HuH-7.5 (cell line): ENCODE results near the gene CNPY2.
"Not testable (repeated sequence)": the region's sequence is repeated elsewhere in the genome, so short reads cannot be mapped to it uniquely, and the experiment has no call there.

Source experiments
- DNase-seq: peaks from one replicate; pipeline ENCODE4 v3.0.0; 2011; ENCODE audit warnings: low spot score

CNPY2 gene

GRCh38 chr12:56315622-56316473 lies at the start of gene CNPY2:
TSS of gene CNPY2 (minus strand) at chr12:56315988. CDS start at chr12:56315217, 771 bp downstream.
- DNase-seq = peak; percentile 91

GRCh38 chr12:56362130-56363059 lies 46.6 kb upstream of the CNPY2 start, which contains the start of gene APOF:
TSS of gene APOF (minus strand) at chr12:56362857. CDS start at chr12:56362745, 112 bp downstream.
- no peak for DNase-seq

- DNase-seq = no peak
Measured at GRCh38 chr12:56361487-56362129, 45.8 kb upstream of the CNPY2 start.

- DNase-seq = peak; percentile 90
Measured at GRCh38 chr12:56359851-56360767, 44.3 kb upstream of the CNPY2 start, which contains the start of gene STAT2. TSS of gene STAT2 (minus strand) at chr12:56360107. CDS start at chr12:56356571, 3,536 bp downstream.

- DNase-seq = no peak
Measured at GRCh38 chr12:56358836-56359532, 43.2 kb upstream of the CNPY2 start.

- no peak for DNase-seq
Measured at GRCh38 chr12:56351325-56351724, 35.5 kb upstream of the CNPY2 start.

- no peak for DNase-seq
Measured at GRCh38 chr12:56350662-56351061, 34.9 kb upstream of the CNPY2 start.

- no peak for DNase-seq
Measured at GRCh38 chr12:56348776-56349175, 33.0 kb upstream of the CNPY2 start.

GRCh38 chr12:56347255-56347654 lies 31.5 kb upstream of the CNPY2 start:
- DNase-seq = not testable (repeated sequence)

GRCh38 chr12:56346675-56347074 lies 30.9 kb upstream of the CNPY2 start:
- no peak for DNase-seq

- not testable (repeated sequence) for DNase-seq
Measured at GRCh38 chr12:56342290-56342689, 26.5 kb upstream of the CNPY2 start.

- DNase-seq = no peak
Measured at GRCh38 chr12:56341616-56342015, 25.8 kb upstream of the CNPY2 start.

GRCh38 chr12:56339158-56339422 lies 23.3 kb upstream of the CNPY2 start:
- DNase-seq = no peak

- no peak for DNase-seq
Measured at GRCh38 chr12:56338308-56339157, 22.7 kb upstream of the CNPY2 start, which contains the start of gene IL23A. TSS of gene IL23A (plus strand) at chr12:56338884. CDS start at chr12:56339045, 161 bp downstream.

- DNase-seq = no peak
Measured at GRCh38 chr12:56337753-56338251, 22.0 kb upstream of the CNPY2 start.

- no peak for DNase-seq
Measured at GRCh38 chr12:56336361-56337167, 20.8 kb upstream of the CNPY2 start.

- DNase-seq = not testable (repeated sequence)
Measured at GRCh38 chr12:56335527-56335926, 19.7 kb upstream of the CNPY2 start.

GRCh38 chr12:56334490-56334793 lies 18.7 kb upstream of the CNPY2 start:
- no peak for DNase-seq
